Measurements from ENCODE around the gene MRPS2.

- TF ChIP-seq CTCF (IDR thresholded peaks at IDR 0.05; ENCODE audit: low read length) (no peak), EZH2 (IDR thresholded peaks at IDR 0.05; ENCODE audit: borderline replicate concordance, low read length) (no peak)
Measured at GRCh38 chr9:135531096-135531495, 30.6 kb downstream of the MRPS2 start.
